ENCODE measurements around the gene ARHGDIG.
"Not testable (repeated sequence)": the region's sequence is repeated elsewhere in the genome, so short reads cannot be mapped to it uniquely, and the experiment has no call there.

Gene ARHGDIG

DNA sequence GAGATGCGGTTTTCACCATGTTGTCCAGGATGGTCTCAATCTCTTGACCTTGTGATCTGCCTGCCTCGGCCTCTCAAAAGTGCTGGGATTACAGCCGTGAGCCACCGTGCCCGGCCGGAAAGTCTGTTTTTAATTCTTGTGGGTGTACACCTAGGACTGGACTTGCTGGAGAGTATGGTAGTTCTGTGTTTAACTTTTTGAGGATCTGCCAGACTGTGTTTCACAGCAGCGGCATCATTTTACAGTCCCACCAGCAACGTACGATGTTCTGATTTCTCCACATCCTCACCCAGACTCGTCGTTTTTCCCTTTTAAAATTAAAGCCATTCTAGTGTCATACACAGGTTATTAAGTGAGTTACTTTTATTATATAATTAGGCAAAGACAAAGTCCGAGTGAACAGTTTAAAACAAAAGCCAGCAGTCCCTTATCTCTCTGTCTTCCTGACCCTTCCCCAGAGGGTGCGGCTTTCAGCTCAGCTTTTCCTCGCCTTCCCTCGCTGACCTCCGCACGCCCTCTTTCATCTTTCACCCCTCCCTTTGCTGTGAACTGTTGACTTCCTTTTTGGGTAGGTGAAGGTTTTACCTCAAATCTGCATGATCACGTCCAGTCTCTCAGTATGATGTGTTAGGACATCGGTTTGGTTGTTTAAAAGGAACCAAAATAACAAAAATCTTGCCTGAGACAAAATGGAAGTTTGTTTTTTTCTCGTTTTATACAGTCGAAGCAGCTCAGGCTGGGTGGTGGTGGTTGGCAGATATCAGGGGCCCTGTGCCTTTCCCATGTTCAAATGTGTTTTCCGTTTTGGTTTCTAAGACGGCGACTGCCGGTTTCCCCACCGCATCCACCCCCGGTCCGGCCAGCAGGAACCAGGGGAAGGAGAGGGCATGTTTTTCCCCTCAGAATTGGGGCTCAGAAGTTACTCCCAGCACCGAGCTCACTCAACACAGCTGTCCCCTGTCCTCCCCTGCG is 27.7 kb upstream of the ARHGDIG start:
- Histone ChIP-seq H3K4me1 (no peaks in the 10 kb centered on the region), H3K4me3 (no peak overlapping the region), H3K27me3 (no peaks in the 10 kb centered on the region), H3K9me3 (no peaks in the 10 kb centered on the region), H3K36me3 (peaks cover 33 to 83% (median 33%) of the 10 kb centered on the region in 3 donors), H3K27ac (no peak overlapping the region)
- intact Hi-C loops (cut with DNase I; ENCODE audit: low total_unique reads): no loop called here
- TF ChIP-seq, protein P1, sequence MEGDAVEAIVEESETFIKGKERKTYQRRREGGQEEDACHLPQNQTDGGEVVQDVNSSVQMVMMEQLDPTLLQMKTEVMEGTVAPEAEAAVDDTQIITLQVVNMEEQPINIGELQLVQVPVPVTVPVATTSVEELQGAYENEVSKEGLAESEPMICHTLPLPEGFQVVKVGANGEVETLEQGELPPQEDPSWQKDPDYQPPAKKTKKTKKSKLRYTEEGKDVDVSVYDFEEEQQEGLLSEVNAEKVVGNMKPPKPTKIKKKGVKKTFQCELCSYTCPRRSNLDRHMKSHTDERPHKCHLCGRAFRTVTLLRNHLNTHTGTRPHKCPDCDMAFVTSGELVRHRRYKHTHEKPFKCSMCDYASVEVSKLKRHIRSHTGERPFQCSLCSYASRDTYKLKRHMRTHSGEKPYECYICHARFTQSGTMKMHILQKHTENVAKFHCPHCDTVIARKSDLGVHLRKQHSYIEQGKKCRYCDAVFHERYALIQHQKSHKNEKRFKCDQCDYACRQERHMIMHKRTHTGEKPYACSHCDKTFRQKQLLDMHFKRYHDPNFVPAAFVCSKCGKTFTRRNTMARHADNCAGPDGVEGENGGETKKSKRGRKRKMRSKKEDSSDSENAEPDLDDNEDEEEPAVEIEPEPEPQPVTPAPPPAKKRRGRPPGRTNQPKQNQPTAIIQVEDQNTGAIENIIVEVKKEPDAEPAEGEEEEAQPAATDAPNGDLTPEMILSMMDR (IDR thresholded peaks at IDR 0.05): no peak
- DNase-seq: no peak

DNA sequence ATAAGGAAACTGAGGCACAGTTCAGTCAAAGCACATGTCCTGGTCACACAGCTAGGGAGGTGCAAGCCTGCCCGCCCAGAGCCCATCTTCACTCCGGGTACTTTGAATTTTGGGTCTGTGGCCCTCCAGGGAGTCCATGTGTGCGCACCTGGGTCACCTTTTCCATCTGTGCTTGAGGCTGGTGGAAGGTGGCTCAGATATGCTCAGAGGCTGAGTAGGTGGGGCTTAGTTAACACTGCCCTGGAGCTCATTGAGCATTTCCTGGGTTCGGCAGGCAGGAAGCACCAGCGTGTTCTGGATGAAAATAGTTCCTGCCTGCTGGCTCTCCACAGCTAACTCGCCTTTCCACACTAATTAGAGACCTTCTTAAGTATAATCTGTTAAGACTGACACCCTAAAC is 26.6 kb upstream of the ARHGDIG start:
- intact Hi-C loops (cut with DNase I; ENCODE audit: low total_unique reads): no loop called here
- Histone ChIP-seq H3K4me1 (no peaks in the 10 kb centered on the region), H3K36me3 (peaks cover 33 to 81% (median 33%) of the 10 kb centered on the region in 3 donors), H3K9me3 (no peaks in the 10 kb centered on the region), H3K27me3 (no peaks in the 10 kb centered on the region), H3K4me3 (no peak overlapping the region), H3K27ac (no peak overlapping the region)
- no peak for DNase-seq
- TF ChIP-seq, protein P1 (IDR thresholded peaks at IDR 0.05): no peak

DNA sequence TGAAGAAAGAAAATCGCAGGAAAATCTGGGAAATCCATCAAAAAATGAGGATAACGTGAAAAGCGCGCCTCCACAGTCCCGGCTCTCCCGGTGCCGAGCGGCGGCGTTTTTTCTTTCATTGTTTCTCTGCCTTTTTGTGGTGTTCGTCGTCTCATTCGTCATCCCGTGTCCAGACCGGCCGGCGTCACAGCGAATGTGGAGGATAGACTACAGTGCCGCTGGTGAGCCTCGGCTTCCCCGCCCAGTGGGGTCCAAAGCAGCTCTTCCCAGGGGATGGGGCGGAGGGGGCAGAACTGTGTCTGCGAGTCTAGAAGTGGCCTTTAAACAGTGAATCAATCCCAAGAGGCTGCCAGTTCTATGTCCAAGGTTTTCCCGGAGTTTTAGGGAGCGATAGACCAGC is 25.9 kb upstream of the ARHGDIG start:
- Histone ChIP-seq H3K36me3 (peaks cover 33 to 83% (median 37%) of the 10 kb centered on the region in 3 donors), H3K9me3 (no peaks in the 10 kb centered on the region), H3K27ac (no peak overlapping the region), H3K4me3 (no peak overlapping the region), H3K27me3 (no peaks in the 10 kb centered on the region), H3K4me1 (no peaks in the 10 kb centered on the region)
- TF ChIP-seq, protein P1 (IDR thresholded peaks at IDR 0.05): no peak
- intact Hi-C loops (cut with DNase I; ENCODE audit: low total_unique reads): no loop called here
- DNase-seq: no peak

DNA sequence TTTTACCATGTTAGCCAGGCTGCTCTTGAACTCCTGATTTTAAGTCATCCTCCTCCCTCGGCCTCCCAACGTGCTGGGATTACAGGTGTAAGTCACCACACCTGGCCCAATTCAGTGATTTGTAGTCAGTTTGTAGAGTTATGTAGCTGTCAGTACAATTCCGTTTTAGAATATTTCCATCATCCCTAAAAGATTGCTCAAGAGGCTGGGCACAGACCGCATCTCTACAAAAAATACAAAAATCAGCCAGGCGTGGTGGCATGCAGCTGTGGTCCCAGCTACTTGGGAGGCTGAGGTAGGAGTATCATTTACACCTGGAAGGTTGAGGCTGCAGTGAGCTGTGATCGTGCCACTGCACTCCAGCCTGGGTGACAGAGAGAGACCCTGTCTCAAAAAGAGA is 25.2 kb upstream of the ARHGDIG start:
- peaks cover 40 to 83% (median 45%) of the 10 kb centered on the region in 3 donors for H3K36me3 ChIP-seq
- no peaks in the 10 kb centered on the region for H3K9me3 ChIP-seq
- H3K27me3 ChIP-seq: no peaks in the 10 kb centered on the region
- TF ChIP-seq, protein P1 (IDR thresholded peaks at IDR 0.05): no peak
- H3K27ac ChIP-seq: no peak overlapping the region
- no peak overlapping the region for H3K4me3 ChIP-seq
- intact Hi-C loops (cut with DNase I; ENCODE audit: low total_unique reads): no loop called here
- no peak for DNase-seq
- H3K4me1 ChIP-seq: no peaks in the 10 kb centered on the region

DNA sequence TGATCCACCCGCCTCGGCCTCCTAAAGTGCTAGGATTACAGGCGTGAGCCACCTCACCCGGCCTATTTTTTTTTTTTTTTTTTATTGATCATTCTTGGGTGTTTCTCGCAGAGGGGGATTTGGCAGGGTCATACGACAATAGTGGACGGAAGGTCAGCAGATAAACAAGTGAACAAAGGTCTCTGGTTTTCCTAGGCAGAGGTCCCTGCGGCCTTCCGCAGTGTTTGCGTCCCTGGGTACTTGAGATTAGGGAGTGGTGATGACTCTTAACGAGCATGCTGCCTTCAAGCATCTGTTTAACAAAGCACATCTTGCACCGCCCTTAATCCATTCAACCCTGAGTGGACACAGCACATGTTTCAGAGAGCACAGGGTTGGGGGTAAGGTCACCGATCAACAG is 22.3 kb upstream of the ARHGDIG start:
- H3K4me3 ChIP-seq; H3K27ac ChIP-seq; DNase-seq; intact Hi-C loops (cut with DNase I; ENCODE audit: low total_unique reads); H3K9me3 ChIP-seq; H3K27me3 ChIP-seq; H3K4me1 ChIP-seq: not testable (repeated sequence)
- peaks cover 52 to 90% (median 70%) of the 10 kb centered on the region in 3 donors for H3K36me3 ChIP-seq

DNA sequence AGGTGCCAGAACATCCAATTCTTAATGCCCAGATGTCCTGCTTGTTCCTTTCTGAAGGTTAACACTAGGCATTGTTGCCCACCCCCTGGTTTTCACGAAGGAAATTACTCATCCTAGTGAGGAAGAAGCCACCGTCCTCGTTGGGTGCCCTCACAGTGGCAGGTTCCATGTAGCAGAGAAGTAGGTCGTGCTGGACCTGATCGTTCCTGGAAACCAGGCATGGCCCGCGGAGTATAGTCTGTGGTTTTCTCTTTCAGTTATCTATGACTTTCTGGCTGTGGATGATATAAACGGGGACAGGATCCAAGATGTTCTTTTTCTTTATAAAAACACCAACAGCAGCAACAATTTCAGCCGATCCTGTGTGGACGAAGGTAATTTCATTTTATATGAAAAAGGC is 21.2 kb upstream of the ARHGDIG start:
- Histone ChIP-seq H3K9me3 (no peaks in the 10 kb centered on the region), H3K36me3 (peaks cover 56 to 90% (median 71%) of the 10 kb centered on the region in 3 donors), H3K4me1 (no peaks in the 10 kb centered on the region), H3K27ac (no peak overlapping the region), H3K4me3 (no peak overlapping the region), H3K27me3 (no peaks in the 10 kb centered on the region)
- TF ChIP-seq, protein P1 (IDR thresholded peaks at IDR 0.05): no peak
- DNase-seq: no peak
- intact Hi-C loops (cut with DNase I; ENCODE audit: low total_unique reads): no loop called here
